Gastroesophageal sphincter (tissue), 3 donors: ENCODE data around the gene XXYLT1.

Experiments
- EP300 ChIP-seq: sonication (generic); formaldehyde crosslinking; IDR thresholded peaks from one replicate; pipeline ENCODE4 v1.6.1; 2017; ENCODE audit warnings: antibody characterized with exemption, mild to moderate bottlenecking
- POLR2A ChIP-seq, 2 donors: fragments of 450-650 bp; IDR thresholded peaks; one replicate each; pipeline ENCODE4 v1.6.1; 2017; ENCODE audit warnings: antibody characterized with exemption in 2 of 2, mild to moderate bottlenecking in 2 of 2, moderate library complexity in 1 of 2
- POLR2AphosphoS5 ChIP-seq: sonication (generic); formaldehyde crosslinking; IDR thresholded peaks from one replicate; pipeline ENCODE4 v1.6.1; 2017; ENCODE audit warnings: antibody characterized with exemption
- TF ChIP-seq, protein P1 (sequence below), 4 experiments: fragments of 200-600 bp in 2 of 4; fragments of 450-650 bp in 2 of 4; sonication (generic) in 1 of 4; IDR thresholded peaks; one replicate each; pipeline ENCODE4 v1.5.1; 2017 to 2019; ENCODE audit warnings: antibody characterized with exemption in 4 of 4, mild to moderate bottlenecking in 2 of 4, moderate library complexity in 2 of 4

DNA sequence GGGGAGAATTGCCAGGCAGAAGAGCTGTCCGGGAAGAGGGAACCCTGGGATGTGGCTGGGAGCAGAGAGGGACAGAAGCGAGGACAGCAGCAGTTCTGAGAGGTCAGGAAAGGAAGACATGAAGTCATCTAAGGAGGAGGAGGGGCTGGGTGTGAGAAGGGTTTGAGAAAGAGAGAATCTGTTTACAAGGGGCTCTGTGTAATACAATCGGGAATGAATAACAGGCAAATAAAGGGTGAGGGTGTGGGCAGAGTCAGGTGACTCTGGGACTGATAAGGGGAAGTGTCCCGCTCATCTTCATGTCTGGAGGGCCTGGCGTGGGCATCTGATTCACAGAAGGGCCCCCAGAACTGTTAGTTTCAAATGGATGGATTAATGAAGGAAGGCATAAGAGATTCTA, 191.3 kb downstream of the XXYLT1 start:
- TF ChIP-seq, protein P1, sequence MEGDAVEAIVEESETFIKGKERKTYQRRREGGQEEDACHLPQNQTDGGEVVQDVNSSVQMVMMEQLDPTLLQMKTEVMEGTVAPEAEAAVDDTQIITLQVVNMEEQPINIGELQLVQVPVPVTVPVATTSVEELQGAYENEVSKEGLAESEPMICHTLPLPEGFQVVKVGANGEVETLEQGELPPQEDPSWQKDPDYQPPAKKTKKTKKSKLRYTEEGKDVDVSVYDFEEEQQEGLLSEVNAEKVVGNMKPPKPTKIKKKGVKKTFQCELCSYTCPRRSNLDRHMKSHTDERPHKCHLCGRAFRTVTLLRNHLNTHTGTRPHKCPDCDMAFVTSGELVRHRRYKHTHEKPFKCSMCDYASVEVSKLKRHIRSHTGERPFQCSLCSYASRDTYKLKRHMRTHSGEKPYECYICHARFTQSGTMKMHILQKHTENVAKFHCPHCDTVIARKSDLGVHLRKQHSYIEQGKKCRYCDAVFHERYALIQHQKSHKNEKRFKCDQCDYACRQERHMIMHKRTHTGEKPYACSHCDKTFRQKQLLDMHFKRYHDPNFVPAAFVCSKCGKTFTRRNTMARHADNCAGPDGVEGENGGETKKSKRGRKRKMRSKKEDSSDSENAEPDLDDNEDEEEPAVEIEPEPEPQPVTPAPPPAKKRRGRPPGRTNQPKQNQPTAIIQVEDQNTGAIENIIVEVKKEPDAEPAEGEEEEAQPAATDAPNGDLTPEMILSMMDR (IDR thresholded peaks at IDR 0.05): no peak
- TF ChIP-seq EP300: no peak
- no peak for TF ChIP-seq POLR2A (IDR thresholded peaks at IDR 0.05)
- no peak for TF ChIP-seq POLR2AphosphoS5
